Skeletal muscle tissue (tissue), 4 donors: ENCODE data around the gene PCDHGC3. TPM values are rescaled to one million over a fixed set of nuclear protein-coding genes. Genes with fewer than 3 reads are reported as not detected.
A peak's percentile ranks its signal among the peaks of the same experiment; 100 is the strongest.

ENCODE experiments used
- H3K27ac ChIP-seq: one replicate; pipeline ENCODE4 v1.7.0; 2013; ENCODE audit warnings: mild to moderate bottlenecking, low read depth, low read length, inconsistent platforms
- H3K27me3 ChIP-seq, 3 donors: one replicate each; pipeline ENCODE4 v1.7.0; 2013; ENCODE audit warnings: low read length in 3 of 3; ENCODE audit not compliant: control insufficient read depth in 3 of 3, insufficient read depth in 3 of 3
- H3K36me3 ChIP-seq, 3 donors: one replicate each; pipeline ENCODE4 v1.7.0; 2013; ENCODE audit warnings: low read length in 3 of 3; ENCODE audit not compliant: control insufficient read depth in 3 of 3, insufficient read depth in 3 of 3
- H3K4me1 ChIP-seq, 3 donors: one replicate each; pipeline ENCODE4 v1.7.0; 2013; ENCODE audit warnings: low read length in 3 of 3, mild to moderate bottlenecking in 3 of 3; ENCODE audit not compliant: control insufficient read depth in 3 of 3, insufficient read depth in 3 of 3
- H3K4me3 ChIP-seq, 3 donors: one replicate each; pipeline ENCODE4 v1.7.0; 2013; ENCODE audit warnings: low read length in 3 of 3
- H3K9ac ChIP-seq, 3 donors: one replicate each; pipeline ENCODE4 v1.7.0; 2013; ENCODE audit warnings: low read length in 3 of 3, mild to moderate bottlenecking in 3 of 3, moderate library complexity in 2 of 3, low read depth in 1 of 3
- H3K9me3 ChIP-seq, 3 donors: one replicate each; pipeline ENCODE4 v1.7.0; 2013; ENCODE audit warnings: low read length in 3 of 3; ENCODE audit not compliant: control insufficient read depth in 3 of 3
- total RNA-seq: library from RNA; depleted of rRNA; stranded (reverse); fragments of >200 nt; gene quantifications from one replicate; pipeline ENCODE4 v1.2.3, GENCODE V29; 2014
- donor health status: Osteomylitis.

Gene PCDHGC3
- total RNA-seq, 1 donor from 2014 or later: 38.1 TPM

DNA sequence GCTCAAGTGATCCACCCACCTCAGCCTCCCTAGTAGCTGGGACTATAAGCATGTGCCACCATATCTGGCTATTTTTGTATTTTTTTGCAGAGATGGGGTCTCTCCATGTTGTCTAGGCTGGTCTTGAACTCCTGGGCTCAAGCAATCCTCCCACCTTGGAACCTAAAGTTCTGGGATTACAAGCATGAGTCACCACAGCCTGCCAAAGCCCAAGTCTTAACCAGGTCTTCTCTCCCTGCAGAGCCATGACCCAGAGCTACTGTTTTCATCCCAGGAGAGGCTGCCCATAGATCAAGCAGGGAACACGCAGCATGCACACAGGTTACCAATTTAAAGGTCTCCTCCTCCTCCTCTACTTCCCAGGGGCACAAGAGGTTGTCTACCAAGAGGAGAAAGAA lies 42.9 kb downstream of the PCDHGC3 start:
- no peaks in the 10 kb centered on the region for H3K9me3 ChIP-seq
- H3K4me1 ChIP-seq: peaks cover 89 to 95% (median 94%) of the 10 kb centered on the region in 3 donors

DNA sequence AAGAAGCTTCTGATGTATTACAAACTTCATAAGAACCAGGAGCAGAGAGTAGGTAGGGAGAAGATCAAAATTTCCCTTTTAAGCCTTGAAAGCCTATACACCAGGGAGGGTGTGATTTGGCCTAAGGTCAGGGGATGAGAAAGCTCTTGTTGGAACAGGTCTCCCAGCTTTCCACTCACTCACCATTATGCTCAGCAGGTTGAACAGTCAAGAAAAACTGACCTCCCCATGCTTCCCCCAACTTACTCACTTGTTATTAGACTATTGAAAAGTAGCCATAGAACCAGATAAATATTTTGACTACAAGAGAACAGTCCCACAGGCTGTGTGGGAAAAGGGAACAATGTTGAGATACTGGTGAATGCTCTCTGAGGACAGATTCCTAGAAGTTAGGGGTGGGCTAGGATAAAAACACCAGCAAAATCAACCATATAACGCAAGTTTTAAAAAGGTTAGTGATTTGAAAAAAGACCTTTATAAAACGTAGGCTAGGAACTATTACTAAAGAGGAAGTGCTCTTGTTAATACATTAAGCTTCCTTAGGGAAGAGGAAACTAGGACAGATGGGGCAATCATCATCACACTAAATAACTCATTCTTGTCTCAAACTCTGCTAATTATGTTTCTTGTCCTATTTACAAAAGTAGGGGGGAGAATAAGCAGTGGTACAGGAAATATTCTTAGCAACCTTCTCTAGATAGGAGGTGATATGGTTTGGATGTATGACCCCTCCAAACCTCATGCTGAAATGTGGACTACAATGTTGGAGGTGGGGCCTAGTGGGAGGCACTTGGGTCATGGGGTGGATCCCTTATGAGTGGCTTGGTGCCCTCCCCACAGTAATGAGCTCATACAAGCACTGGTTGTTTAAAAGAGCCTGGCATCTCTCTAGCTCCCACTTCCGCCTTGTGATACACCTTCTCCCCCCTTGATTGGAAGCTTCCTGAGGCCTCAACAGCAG lies 44.1 kb downstream of the PCDHGC3 start:
- Histone ChIP-seq H3K27me3 (no peaks in the 10 kb centered on the region), H3K4me3 (no peak overlapping the region), H3K9me3 (no peaks in the 10 kb centered on the region), H3K9ac (no peak overlapping the region), H3K36me3 (peaks cover 13 to 38% (median 27%) of the 10 kb centered on the region in 3 donors), H3K27ac (peak overlapping the region; percentile 96), H3K4me1 (peaks cover 89 to 95% (median 94%) of the 10 kb centered on the region in 3 donors)

More for the DNA sequence above, 42.9 kb downstream of the PCDHGC3 start:
- H3K36me3 ChIP-seq: peaks cover 9 to 29% (median 21%) of the 10 kb centered on the region in 3 donors
- no peak overlapping the region for H3K4me3 ChIP-seq
- H3K27me3 ChIP-seq: no peaks in the 10 kb centered on the region
- H3K9ac ChIP-seq: no peak overlapping the region
- peak overlapping the region; percentile 96 for H3K27ac ChIP-seq

DNA sequence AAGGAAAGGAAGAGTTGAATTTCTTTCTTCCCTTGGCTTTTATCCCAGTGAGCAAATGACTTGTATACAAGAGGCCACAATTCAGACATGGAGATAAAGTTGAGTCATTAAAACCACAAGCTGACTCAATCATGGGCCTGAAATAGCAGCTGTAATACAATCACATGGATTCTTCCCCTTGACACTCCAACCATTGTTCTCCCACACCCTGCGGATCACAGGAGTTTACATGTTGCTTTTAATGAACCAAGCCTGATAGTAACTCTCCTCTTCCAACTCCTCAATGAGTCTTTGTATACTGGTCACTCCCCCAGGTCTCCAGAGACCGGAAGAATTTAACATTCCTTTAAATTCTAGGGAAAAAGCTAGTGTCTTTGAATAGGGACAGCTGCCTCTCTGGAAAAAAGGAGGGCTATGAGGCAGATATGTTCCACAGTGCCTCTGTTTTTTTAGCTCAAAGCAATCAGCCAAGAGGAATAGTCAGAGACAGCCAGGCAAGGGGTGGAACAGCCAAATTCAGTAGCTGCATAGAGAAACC lies 45.5 kb downstream of the PCDHGC3 start:
- Histone ChIP-seq H3K9me3 (no peaks in the 10 kb centered on the region), H3K9ac (peak overlapping the region; percentile 33 to 66 (median 37)), H3K27ac (peak overlapping the region; percentile 96), H3K4me3 (peak overlapping the region in 2 of 3 donors; percentile 23 to 26), H3K4me1 (peaks cover 81 to 87% (median 85%) of the 10 kb centered on the region in 3 donors), H3K27me3 (no peaks in the 10 kb centered on the region), H3K36me3 (peaks cover 17 to 42% (median 28%) of the 10 kb centered on the region in 3 donors)

DNA sequence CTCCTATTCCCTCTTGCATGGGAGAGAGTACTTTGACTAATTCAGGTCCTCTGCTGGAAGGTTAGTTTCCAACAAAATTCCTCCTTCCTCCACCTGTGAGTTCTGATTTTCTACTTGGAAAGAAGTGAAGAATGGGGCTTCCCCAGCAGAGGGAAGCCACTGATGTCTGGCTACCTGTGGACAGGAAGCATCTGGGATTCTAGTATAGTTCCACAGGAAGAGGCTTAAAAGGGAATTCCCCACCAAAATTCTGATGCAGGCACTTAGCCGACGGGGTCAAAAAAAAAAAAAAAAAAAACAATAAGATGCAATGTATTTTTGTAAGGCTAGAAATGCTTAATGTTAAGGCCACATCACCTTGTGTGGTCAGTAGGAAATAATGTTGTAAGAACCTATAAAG lies 46.5 kb downstream of the PCDHGC3 start:
- Histone ChIP-seq H3K27ac (peak overlapping the region; percentile 96), H3K36me3 (peaks cover 16 to 42% (median 33%) of the 10 kb centered on the region in 3 donors), H3K27me3 (no peaks in the 10 kb centered on the region), H3K9me3 (no peaks in the 10 kb centered on the region), H3K4me3 (no peak overlapping the region), H3K4me1 (peaks cover 71 to 77% (median 75%) of the 10 kb centered on the region in 3 donors), H3K9ac (peak overlapping the region; percentile 33 to 66 (median 34))

DNA sequence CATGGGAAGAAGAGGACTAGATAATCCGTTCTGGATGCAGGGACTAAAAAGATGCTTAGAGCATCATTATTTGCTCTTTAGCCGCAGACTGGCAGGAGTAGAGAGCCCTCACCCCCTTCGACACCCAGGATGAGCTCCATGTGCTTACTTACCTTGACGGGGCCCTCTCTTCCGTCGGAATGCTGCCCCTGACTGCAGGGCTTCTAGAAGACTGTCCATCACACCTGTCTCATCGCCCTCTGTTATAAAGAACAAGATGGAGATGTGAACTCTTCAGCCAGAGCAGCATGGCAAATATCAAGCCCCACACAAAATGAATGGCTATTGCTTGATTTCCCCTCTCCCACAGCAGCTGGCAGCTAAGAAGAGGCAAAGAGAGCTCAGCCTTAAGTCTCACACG lies 48.2 kb downstream of the PCDHGC3 start:
- H3K9me3 ChIP-seq: no peaks in the 10 kb centered on the region
- peaks cover 68 to 71% (median 71%) of the 10 kb centered on the region in 3 donors for H3K4me1 ChIP-seq
- H3K27me3 ChIP-seq: no peaks in the 10 kb centered on the region
- H3K9ac ChIP-seq: peak overlapping the region in 2 of 3 donors; percentile 1 to 30
- H3K36me3 ChIP-seq: peaks cover 21 to 47% (median 45%) of the 10 kb centered on the region in 3 donors
- peak overlapping the region; percentile 59 for H3K27ac ChIP-seq
- peak overlapping the region in 1 of 3 donors; percentile 31 for H3K4me3 ChIP-seq

DNA sequence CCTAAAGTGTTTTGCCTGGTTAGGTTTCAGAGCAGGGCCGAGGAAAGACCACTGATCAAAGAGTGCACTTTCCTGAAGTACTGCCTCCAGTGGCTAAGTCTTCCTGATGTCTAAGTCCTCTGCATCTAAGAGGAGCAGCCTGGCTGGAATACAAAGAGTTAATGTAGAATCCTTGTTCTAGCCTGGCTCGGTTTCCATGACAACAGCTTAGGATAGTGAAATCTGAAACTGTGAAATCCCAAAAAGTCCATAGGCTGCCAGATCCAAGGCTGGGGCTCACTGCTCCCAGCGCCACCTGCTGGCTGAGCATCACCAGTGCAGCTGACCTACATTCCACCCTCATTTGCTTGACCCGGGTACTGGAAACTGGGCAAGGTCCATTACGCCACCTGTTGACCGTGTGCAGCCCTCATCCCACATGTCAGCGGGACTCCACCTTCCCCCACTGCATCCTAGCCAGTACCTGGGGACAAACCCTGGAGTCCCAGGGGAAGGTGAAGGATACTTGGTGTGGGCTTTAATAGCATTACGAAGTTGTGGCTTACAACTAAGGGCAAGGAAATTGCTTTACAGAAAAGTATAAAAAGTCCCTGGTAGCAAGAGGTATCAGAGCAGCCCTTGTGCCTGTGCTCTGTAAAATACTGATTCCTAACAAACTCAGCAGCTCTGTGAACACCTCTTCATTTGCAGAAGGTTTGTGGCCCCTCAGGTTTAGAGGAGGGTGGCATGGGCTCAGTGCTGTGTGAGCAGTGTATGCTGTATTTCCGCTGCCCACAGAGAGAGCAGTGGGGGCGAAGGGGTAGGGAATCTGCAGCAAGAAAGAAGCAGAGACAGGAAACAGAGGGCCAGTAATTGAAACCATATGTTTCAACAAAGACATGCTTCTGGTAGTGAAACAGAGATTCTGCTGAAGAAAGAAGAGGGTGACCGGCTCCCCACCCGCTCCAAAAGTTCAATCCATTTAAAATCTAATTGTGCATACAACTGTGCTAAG lies 49.1 kb downstream of the PCDHGC3 start:
- peaks cover 68 to 71% (median 71%) of the 10 kb centered on the region in 3 donors for H3K4me1 ChIP-seq
- H3K36me3 ChIP-seq: peaks cover 24 to 48% (median 39%) of the 10 kb centered on the region in 3 donors
- H3K27me3 ChIP-seq: no peaks in the 10 kb centered on the region
- no peaks in the 10 kb centered on the region for H3K9me3 ChIP-seq
- H3K4me3 ChIP-seq: peak overlapping the region in 1 of 3 donors; percentile 12
- peak overlapping the region; percentile 59 for H3K27ac ChIP-seq
- peak overlapping the region in 2 of 3 donors; percentile 1 to 16 for H3K9ac ChIP-seq

DNA sequence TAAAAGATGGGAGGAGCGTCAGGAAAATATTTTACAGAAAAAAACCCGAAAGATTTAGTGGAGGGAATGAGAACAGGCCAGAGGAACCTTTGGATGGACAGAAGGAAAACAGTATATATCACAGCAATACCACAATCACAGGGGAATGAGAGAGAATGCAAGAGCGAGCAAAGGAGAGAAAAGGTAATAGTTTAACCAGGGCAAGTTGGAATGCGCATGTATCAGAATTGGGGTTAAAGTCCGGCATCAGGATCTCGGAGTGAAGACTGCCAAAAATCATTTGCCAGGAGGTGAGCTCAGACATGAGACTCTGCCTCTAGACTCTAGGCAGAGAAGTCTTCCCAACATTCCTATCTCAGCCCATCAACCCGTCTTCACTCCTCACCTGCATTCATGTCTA lies 49.9 kb downstream of the PCDHGC3 start:
- Histone ChIP-seq H3K9ac (no peak overlapping the region), H3K9me3 (no peaks in the 10 kb centered on the region), H3K4me3 (no peak overlapping the region), H3K4me1 (peaks cover 61 to 66% (median 65%) of the 10 kb centered on the region in 3 donors), H3K27ac (peak overlapping the region; percentile 59), H3K36me3 (peaks cover 24 to 48% (median 39%) of the 10 kb centered on the region in 3 donors), H3K27me3 (no peaks in the 10 kb centered on the region)

DNA sequence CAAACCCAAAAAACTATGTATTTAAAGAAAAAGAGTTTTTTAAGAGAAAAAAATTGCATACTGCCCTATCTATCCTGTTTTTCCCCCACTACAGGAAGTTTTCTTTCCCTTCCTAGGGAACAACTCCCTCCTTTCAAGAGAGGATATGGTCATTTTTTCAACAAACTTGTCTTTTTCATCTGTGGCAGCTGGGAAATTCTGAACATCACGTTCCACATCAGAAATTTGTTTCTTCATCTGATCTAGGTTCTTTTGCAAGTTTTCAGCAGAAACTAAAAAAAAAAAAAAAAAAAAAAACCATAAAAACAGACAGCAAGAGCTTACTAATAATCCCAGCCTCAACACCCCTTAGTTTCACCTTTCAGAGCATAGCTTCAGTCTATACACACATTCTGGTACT lies 51.7 kb downstream of the PCDHGC3 start:
- H3K27me3 ChIP-seq: no peaks in the 10 kb centered on the region
- H3K36me3 ChIP-seq: peaks cover 25 to 58% (median 42%) of the 10 kb centered on the region in 3 donors
- no peak overlapping the region for H3K9ac ChIP-seq
- no peak overlapping the region for H3K4me3 ChIP-seq
- H3K4me1 ChIP-seq: peaks cover 43 to 48% (median 48%) of the 10 kb centered on the region in 3 donors
- no peak overlapping the region for H3K27ac ChIP-seq
- no peaks in the 10 kb centered on the region for H3K9me3 ChIP-seq
